Measurements from ENCODE around the gene STAT5A.

DNA sequence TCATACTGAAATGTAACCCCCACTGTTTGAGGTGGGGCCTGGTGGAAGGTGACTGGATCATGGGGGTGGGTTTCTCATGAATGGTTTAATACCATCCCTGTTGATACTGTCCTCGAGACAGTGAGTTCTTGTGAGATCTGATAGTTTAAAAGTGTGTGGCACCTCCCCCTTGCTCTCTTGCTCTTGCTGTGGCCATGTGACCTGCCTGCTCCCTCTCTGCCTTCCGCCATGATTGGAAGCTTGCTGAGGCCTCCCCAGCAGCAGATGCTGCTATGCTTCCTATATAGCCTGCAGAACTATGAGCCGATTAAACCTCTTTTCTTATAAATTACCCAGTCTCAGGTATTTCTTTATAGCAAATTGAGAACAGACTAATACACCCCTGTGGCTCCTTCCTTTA, 59.3 kb downstream of the STAT5A start:
- TF ChIP-seq, protein P1, sequence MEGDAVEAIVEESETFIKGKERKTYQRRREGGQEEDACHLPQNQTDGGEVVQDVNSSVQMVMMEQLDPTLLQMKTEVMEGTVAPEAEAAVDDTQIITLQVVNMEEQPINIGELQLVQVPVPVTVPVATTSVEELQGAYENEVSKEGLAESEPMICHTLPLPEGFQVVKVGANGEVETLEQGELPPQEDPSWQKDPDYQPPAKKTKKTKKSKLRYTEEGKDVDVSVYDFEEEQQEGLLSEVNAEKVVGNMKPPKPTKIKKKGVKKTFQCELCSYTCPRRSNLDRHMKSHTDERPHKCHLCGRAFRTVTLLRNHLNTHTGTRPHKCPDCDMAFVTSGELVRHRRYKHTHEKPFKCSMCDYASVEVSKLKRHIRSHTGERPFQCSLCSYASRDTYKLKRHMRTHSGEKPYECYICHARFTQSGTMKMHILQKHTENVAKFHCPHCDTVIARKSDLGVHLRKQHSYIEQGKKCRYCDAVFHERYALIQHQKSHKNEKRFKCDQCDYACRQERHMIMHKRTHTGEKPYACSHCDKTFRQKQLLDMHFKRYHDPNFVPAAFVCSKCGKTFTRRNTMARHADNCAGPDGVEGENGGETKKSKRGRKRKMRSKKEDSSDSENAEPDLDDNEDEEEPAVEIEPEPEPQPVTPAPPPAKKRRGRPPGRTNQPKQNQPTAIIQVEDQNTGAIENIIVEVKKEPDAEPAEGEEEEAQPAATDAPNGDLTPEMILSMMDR (IDR thresholded peaks at IDR 0.05), result no peak
- no peak for TF ChIP-seq POLR2A (IDR thresholded peaks at IDR 0.05)
